Measurements from ENCODE around the gene CMPK2.

GRCh38 chr2:6820236-6820635, 45.5 kb downstream of the CMPK2 start:
- TF ChIP-seq POLR2A (IDR thresholded peaks at IDR 0.05) (no peak), EP300 (IDR thresholded peaks at IDR 0.05; ENCODE audit: low read depth) (no peak)
